ENCODE data around the gene EHD4.

EHD4 gene

DNA sequence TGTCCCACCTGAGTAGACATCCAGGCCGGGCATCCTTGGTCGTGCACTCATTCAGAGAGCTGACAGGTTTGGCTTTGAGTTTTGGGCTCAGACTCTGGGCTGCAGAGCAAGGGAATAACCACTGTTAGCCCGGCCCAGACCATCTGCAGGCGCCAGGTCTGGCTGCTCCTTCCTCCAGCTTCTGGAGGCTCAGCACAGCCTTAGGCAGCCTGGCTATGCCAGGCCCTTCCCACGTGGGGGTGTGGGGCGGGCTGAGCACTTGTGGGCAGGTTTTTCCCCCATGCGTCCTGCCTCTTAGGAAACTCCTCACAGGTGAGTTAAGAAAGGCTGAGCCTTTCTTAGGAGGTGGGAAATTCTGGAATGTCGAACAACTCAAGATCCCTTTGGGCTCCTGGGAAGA lies 122.5 kb downstream of the EHD4 start:
- Histone ChIP-seq H3K79me2 (ENCODE audit: insufficient read depth, low read length) (no peaks in the 10 kb centered on the region), H4K20me1 (ENCODE audit: insufficient read depth, low read length) (no peaks in the 10 kb centered on the region), H3K36me3 (ENCODE audit: insufficient read depth, low read length) (peaks cover 5% of the 10 kb centered on the region; the same call in 1 of the 2 replicates), H3K9ac (ENCODE audit: low read depth, low read length) (no peak overlapping the region), H3K27ac (ENCODE audit: low read length) (no peak overlapping the region), H3K9me3 (ENCODE audit: insufficient read depth, low read length, severe bottlenecking) (no peaks in the 10 kb centered on the region), H2AFZ (ENCODE audit: low read depth, low read length) (no peak overlapping the region), H3K4me1 (ENCODE audit: insufficient read depth, low read length) (no peaks in the 10 kb centered on the region), H3K4me3 (ENCODE audit: low read depth in 1 of 2, low read length in 2 of 2) (no peak overlapping the region), H3K27me3 (ENCODE audit: insufficient read depth, low read length, poor library complexity) (no peaks in the 10 kb centered on the region), H3K4me2 (ENCODE audit: insufficient read depth, low read length) (no peak overlapping the region)
- DNase-seq, result no peak
- ATAC-seq (ENCODE audit: insufficient read depth, low read depth), result no peak
- TF ChIP-seq, protein P1, sequence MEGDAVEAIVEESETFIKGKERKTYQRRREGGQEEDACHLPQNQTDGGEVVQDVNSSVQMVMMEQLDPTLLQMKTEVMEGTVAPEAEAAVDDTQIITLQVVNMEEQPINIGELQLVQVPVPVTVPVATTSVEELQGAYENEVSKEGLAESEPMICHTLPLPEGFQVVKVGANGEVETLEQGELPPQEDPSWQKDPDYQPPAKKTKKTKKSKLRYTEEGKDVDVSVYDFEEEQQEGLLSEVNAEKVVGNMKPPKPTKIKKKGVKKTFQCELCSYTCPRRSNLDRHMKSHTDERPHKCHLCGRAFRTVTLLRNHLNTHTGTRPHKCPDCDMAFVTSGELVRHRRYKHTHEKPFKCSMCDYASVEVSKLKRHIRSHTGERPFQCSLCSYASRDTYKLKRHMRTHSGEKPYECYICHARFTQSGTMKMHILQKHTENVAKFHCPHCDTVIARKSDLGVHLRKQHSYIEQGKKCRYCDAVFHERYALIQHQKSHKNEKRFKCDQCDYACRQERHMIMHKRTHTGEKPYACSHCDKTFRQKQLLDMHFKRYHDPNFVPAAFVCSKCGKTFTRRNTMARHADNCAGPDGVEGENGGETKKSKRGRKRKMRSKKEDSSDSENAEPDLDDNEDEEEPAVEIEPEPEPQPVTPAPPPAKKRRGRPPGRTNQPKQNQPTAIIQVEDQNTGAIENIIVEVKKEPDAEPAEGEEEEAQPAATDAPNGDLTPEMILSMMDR (IDR thresholded peaks at IDR 0.05; ENCODE audit: borderline replicate concordance, extremely low read depth, low read length, poor library complexity, severe bottlenecking), result no peak
- TF ChIP-seq EZH2 (IDR thresholded peaks at IDR 0.05; ENCODE audit: borderline replicate concordance, low read depth, low read length, severe bottlenecking), result no peak

DNA sequence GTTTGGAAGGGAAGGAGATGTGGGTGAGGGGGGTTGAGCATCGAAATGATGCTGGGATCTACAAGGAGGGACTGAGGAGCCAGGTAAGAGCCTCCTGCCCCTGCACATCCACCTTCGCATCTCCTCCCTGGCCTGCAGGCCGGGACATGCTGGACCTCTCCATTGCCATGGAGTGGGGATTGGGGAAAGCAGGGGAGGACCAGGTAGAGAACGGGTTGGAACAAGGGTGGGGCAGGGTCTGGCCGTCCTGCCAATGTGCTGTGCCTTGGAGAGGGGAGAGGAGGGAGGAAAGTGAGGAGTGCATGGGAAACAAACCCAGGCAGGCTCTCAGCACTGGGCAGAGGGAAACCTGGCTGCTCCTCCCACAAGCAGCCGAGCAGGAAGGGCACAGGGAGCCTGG lies 123.2 kb downstream of the EHD4 start:
- Histone ChIP-seq H3K27ac (ENCODE audit: low read length) (no peak overlapping the region), H3K36me3 (ENCODE audit: insufficient read depth, low read length) (peaks cover 7% of the 10 kb centered on the region), H3K27me3 (ENCODE audit: insufficient read depth, low read length, poor library complexity) (no peaks in the 10 kb centered on the region)

DNA sequence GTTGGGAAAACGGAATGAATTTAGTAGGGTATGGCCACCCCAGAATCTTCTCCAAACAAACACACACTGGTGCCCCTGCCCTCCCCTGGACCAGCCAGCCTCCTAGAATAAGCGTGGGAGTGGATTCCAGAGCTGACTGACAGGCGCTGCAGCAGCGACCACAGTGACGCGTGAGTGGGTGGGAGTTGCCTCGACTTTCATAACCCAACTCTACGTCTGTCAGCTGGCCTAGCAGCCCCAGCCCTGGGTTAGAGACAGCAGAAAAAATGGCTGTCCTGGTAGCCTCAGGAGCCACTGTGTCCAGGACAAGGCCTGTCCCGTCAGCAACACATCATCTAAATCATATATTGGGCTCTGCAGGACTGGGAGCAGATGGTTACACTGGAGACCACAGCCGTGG lies 123.7 kb downstream of the EHD4 start:
- TF ChIP-seq, protein P1 (IDR thresholded peaks at IDR 0.05; ENCODE audit: borderline replicate concordance, extremely low read depth, low read length, poor library complexity, severe bottlenecking), result no peak
- no peak for TF ChIP-seq EZH2 (IDR thresholded peaks at IDR 0.05; ENCODE audit: borderline replicate concordance, low read depth, low read length, severe bottlenecking)
- ATAC-seq (ENCODE audit: insufficient read depth, low read depth) (no peak), DNase-seq (no peak)
- no peak overlapping the region for H3K9ac ChIP-seq (ENCODE audit: low read depth, low read length)
- no peak overlapping the region for H2AFZ ChIP-seq (ENCODE audit: low read depth, low read length)
- no peak overlapping the region for H3K4me3 ChIP-seq (ENCODE audit: low read depth in 1 of 2, low read length in 2 of 2)
- H3K36me3 ChIP-seq (ENCODE audit: insufficient read depth, low read length), result peaks cover 9% of the 10 kb centered on the region
- H4K20me1 ChIP-seq (ENCODE audit: insufficient read depth, low read length), result no peaks in the 10 kb centered on the region
- no peak overlapping the region for H3K27ac ChIP-seq (ENCODE audit: low read length)
- no peak overlapping the region for H3K4me2 ChIP-seq (ENCODE audit: insufficient read depth, low read length)
- H3K9me3 ChIP-seq (ENCODE audit: insufficient read depth, low read length, severe bottlenecking), result no peaks in the 10 kb centered on the region
- H3K79me2 ChIP-seq (ENCODE audit: insufficient read depth, low read length), result no peaks in the 10 kb centered on the region
- H3K4me1 ChIP-seq (ENCODE audit: insufficient read depth, low read length), result no peaks in the 10 kb centered on the region
- H3K27me3 ChIP-seq (ENCODE audit: insufficient read depth, low read length, poor library complexity), result no peaks in the 10 kb centered on the region

More for the DNA sequence above, 123.2 kb downstream of the EHD4 start:
- H3K4me2 ChIP-seq (ENCODE audit: insufficient read depth, low read length), result no peak overlapping the region
- ATAC-seq (ENCODE audit: insufficient read depth, low read depth) (no peak), DNase-seq (no peak)
- TF ChIP-seq, protein P1 (IDR thresholded peaks at IDR 0.05; ENCODE audit: borderline replicate concordance, extremely low read depth, low read length, poor library complexity, severe bottlenecking), result no peak
- TF ChIP-seq EZH2 (IDR thresholded peaks at IDR 0.05; ENCODE audit: borderline replicate concordance, low read depth, low read length, severe bottlenecking), result no peak
- H4K20me1 ChIP-seq (ENCODE audit: insufficient read depth, low read length), result no peaks in the 10 kb centered on the region
- no peak overlapping the region for H2AFZ ChIP-seq (ENCODE audit: low read depth, low read length)
- H3K4me1 ChIP-seq (ENCODE audit: insufficient read depth, low read length), result no peaks in the 10 kb centered on the region
- no peaks in the 10 kb centered on the region for H3K79me2 ChIP-seq (ENCODE audit: insufficient read depth, low read length)
- H3K4me3 ChIP-seq (ENCODE audit: low read depth in 1 of 2, low read length in 2 of 2), result no peak overlapping the region
- no peaks in the 10 kb centered on the region for H3K9me3 ChIP-seq (ENCODE audit: insufficient read depth, low read length, severe bottlenecking)
- no peak overlapping the region for H3K9ac ChIP-seq (ENCODE audit: low read depth, low read length)

DNA sequence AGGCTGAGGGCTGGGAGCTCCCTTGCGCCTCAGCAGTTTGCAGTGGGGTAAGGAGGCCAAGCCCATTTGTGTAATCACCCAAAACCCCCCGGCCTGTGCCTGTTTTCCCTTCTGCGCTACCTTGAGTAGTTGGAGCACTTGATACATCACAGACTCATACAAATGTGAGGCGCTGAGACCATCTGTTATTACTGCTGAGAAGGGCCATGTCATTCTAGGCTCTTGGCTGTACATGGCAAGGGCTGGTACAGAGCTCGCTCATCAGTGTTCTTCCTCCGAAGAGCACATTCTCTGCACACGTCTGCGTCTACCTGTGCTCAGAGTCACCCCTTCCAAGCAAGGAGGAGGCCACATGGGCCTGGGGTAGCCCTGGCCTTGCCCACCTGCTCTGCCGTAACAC lies 124.4 kb downstream of the EHD4 start:
- no peak for ATAC-seq (ENCODE audit: insufficient read depth, low read depth)
- TF ChIP-seq, protein P1 (IDR thresholded peaks at IDR 0.05; ENCODE audit: borderline replicate concordance, extremely low read depth, low read length, poor library complexity, severe bottlenecking), result no peak
- no peak for TF ChIP-seq EZH2 (IDR thresholded peaks at IDR 0.05; ENCODE audit: borderline replicate concordance, low read depth, low read length, severe bottlenecking)

More for the DNA sequence above, 124.4 kb downstream of the EHD4 start:
- Histone ChIP-seq H3K4me2 (ENCODE audit: insufficient read depth, low read length) (no peak overlapping the region), H3K27me3 (ENCODE audit: insufficient read depth, low read length, poor library complexity) (no peaks in the 10 kb centered on the region), H4K20me1 (ENCODE audit: insufficient read depth, low read length) (no peaks in the 10 kb centered on the region), H3K4me3 (ENCODE audit: low read depth in 1 of 2, low read length in 2 of 2) (no peak overlapping the region), H3K4me1 (ENCODE audit: insufficient read depth, low read length) (no peaks in the 10 kb centered on the region), H3K79me2 (ENCODE audit: insufficient read depth, low read length) (no peaks in the 10 kb centered on the region), H3K9me3 (ENCODE audit: insufficient read depth, low read length, severe bottlenecking) (no peaks in the 10 kb centered on the region), H3K9ac (ENCODE audit: low read depth, low read length) (no peak overlapping the region), H3K36me3 (ENCODE audit: insufficient read depth, low read length) (peaks cover 9% of the 10 kb centered on the region), H2AFZ (ENCODE audit: low read depth, low read length) (no peak overlapping the region), H3K27ac (ENCODE audit: low read length) (no peak overlapping the region)
- no peak for DNase-seq

Measured in DND-41 (cell line).